Measurements from ENCODE around the gene SPACA6.

DNA sequence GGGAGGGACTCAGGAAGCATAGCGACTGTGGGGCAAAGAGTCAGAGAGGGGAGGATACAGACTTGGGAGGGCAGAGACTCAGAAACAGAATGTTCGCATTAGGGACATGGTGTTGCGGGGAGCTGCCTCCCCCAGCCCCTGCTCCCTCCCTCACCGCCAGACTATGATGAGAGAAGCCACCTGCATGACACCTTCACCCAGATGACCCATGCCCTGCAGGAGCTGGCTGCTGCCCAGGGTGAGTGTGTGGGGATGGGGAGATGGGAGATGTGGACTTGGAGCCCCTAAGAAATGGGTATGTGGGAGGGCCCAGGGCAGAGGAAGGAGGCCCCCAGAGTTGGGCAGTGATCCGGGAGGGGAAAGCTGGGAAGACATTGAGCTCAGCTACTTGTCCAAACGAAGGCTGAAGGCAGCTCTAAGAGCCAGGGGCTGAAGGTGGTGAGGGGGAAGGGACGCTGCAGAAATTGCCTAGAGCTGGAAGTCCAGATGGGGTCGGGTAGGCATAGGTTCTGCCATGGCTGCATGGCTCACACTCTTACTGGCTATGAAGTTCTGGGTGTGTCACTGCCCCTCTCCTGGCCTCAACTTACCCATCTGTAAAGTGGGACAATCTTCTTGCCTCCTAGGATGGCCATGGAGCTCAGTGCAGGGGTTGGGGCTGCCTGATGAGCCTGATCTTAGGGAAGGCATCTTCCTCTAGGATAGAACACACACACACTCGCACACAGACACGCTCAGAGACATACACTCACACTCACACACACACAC, 1.4 kb downstream of the SPACA6 start:
- TF ChIP-seq CTCF (IDR thresholded peaks at IDR 0.05) (no peak), POLR2A (IDR thresholded peaks at IDR 0.05) (no peak)

Measured in heart left ventricle (tissue), 13 donors.